T-helper 1 cell (primary cell): Measurements from ENCODE around the gene PGAM4.
"Not testable (repeated sequence)": the region's sequence is repeated elsewhere in the genome, so short reads cannot be mapped to it uniquely, and the experiment has no call there.

Experiments
- DNase-seq, 5 donors: peaks; one replicate each; pipeline ENCODE4 v3.0.0-alpha.2; 2012 to 2020

PGAM4 gene

DNA sequence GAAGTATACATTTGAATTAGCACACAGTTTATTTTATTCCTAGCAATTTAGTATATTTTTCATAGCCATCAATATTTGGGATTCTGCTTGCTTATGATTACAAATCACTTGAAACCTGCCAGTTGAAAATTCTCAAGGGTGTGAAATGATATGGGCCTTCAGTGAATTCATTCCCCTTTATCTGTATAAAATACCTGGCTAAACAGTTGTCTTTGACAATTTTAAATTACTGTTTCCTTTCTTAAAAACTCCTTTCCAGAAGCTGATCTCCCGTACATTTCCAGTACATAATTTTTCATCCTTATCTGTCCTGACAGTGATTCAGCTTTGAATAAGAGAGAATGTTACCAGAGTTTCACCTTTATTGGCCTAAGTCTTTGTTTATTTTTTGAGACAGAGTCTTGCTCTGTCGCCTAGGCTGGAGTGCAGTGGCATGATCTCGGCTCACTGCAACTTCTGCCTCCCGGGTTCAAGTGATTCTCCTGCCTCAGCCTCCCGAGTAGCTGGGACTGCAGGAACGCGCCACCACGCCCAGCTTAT, 45.0 kb downstream of the PGAM4 start:
- DNase-seq: no peak

DNA sequence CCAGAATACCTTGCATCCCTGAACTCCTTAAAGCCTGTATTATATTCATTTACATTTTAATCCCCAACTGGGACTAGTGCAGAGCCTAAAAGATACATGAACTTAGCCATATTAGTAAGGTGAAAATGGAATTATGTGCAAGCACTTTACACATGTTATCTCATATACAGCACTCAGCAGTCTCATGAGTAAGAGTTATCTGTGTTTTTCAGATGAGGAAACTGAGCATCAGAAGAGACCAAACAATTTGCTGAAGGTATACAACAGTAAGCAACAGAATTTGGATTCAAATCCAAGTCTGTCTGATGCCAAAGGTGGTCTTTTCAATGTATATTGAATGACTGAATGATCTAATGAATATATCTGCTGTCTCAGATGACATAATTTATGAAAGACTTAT, 46.7 kb downstream of the PGAM4 start:
- no peak for DNase-seq

DNA sequence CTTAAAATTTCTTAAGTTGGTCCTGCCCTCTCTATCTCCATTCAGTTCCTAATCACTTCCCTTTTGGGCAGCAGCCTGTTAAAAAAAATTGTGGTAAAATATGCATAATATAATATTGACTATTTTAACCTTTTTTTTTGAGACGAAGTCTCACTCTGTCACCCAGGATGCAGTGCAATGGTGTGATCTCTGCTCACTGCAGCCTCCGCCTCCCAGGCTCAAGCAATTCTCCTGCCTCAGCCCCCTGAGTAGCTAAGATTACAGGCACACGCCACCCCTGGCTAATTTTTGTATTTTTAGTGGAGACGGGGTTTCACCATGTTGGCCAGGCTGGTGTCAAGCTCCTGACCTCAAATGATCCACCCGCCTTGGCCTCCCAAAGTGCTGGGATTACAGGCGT, 50.1 kb downstream of the PGAM4 start:
- DNase-seq: not testable (repeated sequence)

DNA sequence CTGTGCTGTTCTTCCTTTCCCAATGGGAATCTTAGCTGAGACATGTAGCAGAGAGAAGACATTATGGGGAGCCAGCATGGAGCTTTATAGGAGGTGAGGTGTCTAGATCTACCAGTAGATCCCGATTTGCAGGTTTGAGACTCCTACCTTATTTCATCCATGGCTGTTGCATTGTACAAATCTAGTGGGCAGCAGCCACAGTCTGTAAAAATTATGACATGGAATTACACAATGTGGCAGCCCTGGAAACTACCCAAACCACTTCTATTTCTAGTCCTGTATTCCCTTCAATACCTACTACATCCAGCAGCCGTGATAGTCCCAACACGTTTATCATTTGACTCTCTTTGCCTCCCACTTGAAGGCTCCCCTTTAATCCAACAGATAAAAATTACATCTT, 50.9 kb downstream of the PGAM4 start:
- DNase-seq: no peak
